Fibroblast of lung (primary cell): ENCODE measurements around the gene FHIP2A. TPM values are rescaled to one million over a fixed set of nuclear protein-coding genes. Genes with fewer than 3 reads are reported as not detected.
A peak's percentile ranks its signal among the peaks of the same experiment; 100 is the strongest.

Experiments
- DNase-seq, 2 donors: peaks; one replicate each; pipeline versions ENCODE4 v3.0.0 to v3.0.0-alpha.2; 2010; ENCODE audit warnings: low read depth in 2 of 2
- H2AFZ ChIP-seq: 2 replicates; pipeline ENCODE4 v1.5.1; 2012; ENCODE audit warnings: low read length, control low read depth, inconsistent platforms
- H3K27ac ChIP-seq: 2 replicates; pipeline ENCODE4 v1.5.1; 2011; ENCODE audit warnings: low read length, control low read depth; ENCODE audit not compliant: insufficient read depth
- H3K27me3 ChIP-seq: 2 replicates; pipeline ENCODE4 v1.5.1; 2011; ENCODE audit warnings: mild to moderate bottlenecking, low read length; ENCODE audit not compliant: control insufficient read depth, insufficient read depth
- H3K36me3 ChIP-seq: 2 replicates; pipeline ENCODE4 v1.5.1; 2011; ENCODE audit warnings: low read length; ENCODE audit not compliant: control insufficient read depth, insufficient read depth
- H3K4me1 ChIP-seq: 2 replicates; pipeline ENCODE4 v1.5.1; 2011; ENCODE audit warnings: low read length; ENCODE audit not compliant: control insufficient read depth, insufficient read depth; ENCODE audit errors: extremely low read depth
- H3K4me2 ChIP-seq: 2 replicates; pipeline ENCODE4 v1.5.1; 2011; ENCODE audit warnings: low read length, control low read depth; ENCODE audit not compliant: insufficient read depth; ENCODE audit errors: extremely low read depth
- H3K4me3 ChIP-seq, 4 experiments: fragments of 200-600 bp in 1 of 4; sonication (generic) in 1 of 4; replicated peaks in 1 of 4; 2 replicates each; pipeline ENCODE4 v1.5.1; 2011 to 2016; ENCODE audit warnings: low read length in 4 of 4, low read depth in 3 of 4, mild to moderate bottlenecking in 3 of 4, control low read depth in 2 of 4, inconsistent platforms in 1 of 4, mixed read lengths in 1 of 4; ENCODE audit not compliant: insufficient read depth in 1 of 4; ENCODE audit errors: control extremely low read depth in 1 of 4
- H3K79me2 ChIP-seq: 2 replicates; pipeline ENCODE4 v1.5.1; 2012; ENCODE audit warnings: mild to moderate bottlenecking, low read length, inconsistent platforms; ENCODE audit not compliant: control insufficient read depth, insufficient read depth
- H3K9ac ChIP-seq: 2 replicates; pipeline ENCODE4 v1.5.1; 2011; ENCODE audit warnings: mild to moderate bottlenecking, low read length, control low read depth; ENCODE audit not compliant: insufficient read depth
- H3K9me3 ChIP-seq: 2 replicates; pipeline ENCODE4 v1.5.1; 2012; ENCODE audit warnings: low read depth, low read length; ENCODE audit not compliant: control insufficient read depth, insufficient read depth
- H4K20me1 ChIP-seq: 2 replicates; pipeline ENCODE4 v1.5.1; 2011; ENCODE audit warnings: low read length; ENCODE audit not compliant: control insufficient read depth, insufficient read depth; ENCODE audit errors: extremely low read depth
- CTCF ChIP-seq, 2 donors: IDR thresholded peaks in 1 of 2; conservative IDR thresholded peaks in 1 of 2; 1 replicate in 1 of 2; 2 replicates in 1 of 2; pipeline ENCODE4 v1.5.1; 2011 to 2012; ENCODE audit warnings: low read length in 2 of 2, control low read depth in 1 of 2, inconsistent platforms in 1 of 2, low read depth in 1 of 2, mild to moderate bottlenecking in 1 of 2
- EZH2 ChIP-seq: IDR thresholded peaks from 2 replicates; pipeline ENCODE4 v1.5.1; 2012; ENCODE audit warnings: low read length, control low read depth, mild to moderate bottlenecking; ENCODE audit errors: missing control alignments
- polyA plus RNA-seq, 2 donors: library from polyadenylated mRNA; depleted of rRNA in 1 of 2; stranded (reverse) in 1 of 2; unstranded in 1 of 2; fragments of >200 nt; gene quantifications; 2 replicates each; pipeline ENCODE4 v1.2.1, GENCODE V29; 2011 to 2012; ENCODE audit warnings: missing spikeins in 1 of 2
- total RNA-seq: library from RNA; depleted of rRNA; stranded (reverse); fragments of >200 nt; gene quantifications from 2 replicates; pipeline ENCODE4 v1.2.1, GENCODE V29; 2014

FHIP2A gene
- total and polyA plus RNA-seq, 2 donors (not counting 1 experiment from before 2014, with no cell fraction given), result 26.1 to 26.6 TPM

- Histone ChIP-seq H3K79me2 (peaks cover 58% of the 10 kb centered on the region), H2AFZ (no peak overlapping the region), H3K9ac (peak overlapping the region; percentile 98), H3K4me3 (peak overlapping the region; percentile 62 to 91 (median 79)), H3K27me3 (no peaks in the 10 kb centered on the region), H3K36me3 (no peaks in the 10 kb centered on the region), H3K27ac (peak overlapping the region; percentile 92), H3K4me1 (peaks cover 12% of the 10 kb centered on the region), H3K9me3 (no peaks in the 10 kb centered on the region), H3K4me2 (peak overlapping the region; percentile 75), H4K20me1 (no peaks in the 10 kb centered on the region)
- no peak for DNase-seq
- TF ChIP-seq CTCF (conservative IDR thresholded peaks at IDR 0.05 in 1 of 2, IDR thresholded peaks at IDR 0.05 in 1 of 2; ENCODE audit: low read depth in 1 of 2, low read length in 2 of 2) (no peak), EZH2 (no peak)
Observed at GRCh38 chr10:114823077-114823463, 1.5 kb downstream of the FHIP2A start.

GRCh38 chr10:114824391-114824790 lies 2.8 kb downstream of the FHIP2A start:
- Histone ChIP-seq H3K27me3 (no peaks in the 10 kb centered on the region), H3K27ac (peak overlapping the region; percentile 31), H3K36me3 (no peaks in the 10 kb centered on the region), H2AFZ (no peak overlapping the region), H3K79me2 (peaks cover 70% of the 10 kb centered on the region), H3K4me1 (peaks cover 12% of the 10 kb centered on the region), H3K4me3 (peak overlapping the region; percentile 26 to 74 (median 40)), H4K20me1 (peaks cover 3% of the 10 kb centered on the region), H3K9ac (no peak overlapping the region), H3K4me2 (peak overlapping the region; percentile 70), H3K9me3 (no peaks in the 10 kb centered on the region)
- DNase-seq, result peak in 1 of 2 donors; percentile 65
- TF ChIP-seq EZH2 (no peak), CTCF (conservative IDR thresholded peaks at IDR 0.05 in 1 of 2, IDR thresholded peaks at IDR 0.05 in 1 of 2; ENCODE audit: low read depth in 1 of 2, low read length in 2 of 2) (no peak)

GRCh38 chr10:114825513-114826253 lies 4.1 kb downstream of the FHIP2A start:
- no peak overlapping the region for H3K4me2 ChIP-seq
- H3K27me3 ChIP-seq, result no peaks in the 10 kb centered on the region
- H4K20me1 ChIP-seq, result peaks cover 3% of the 10 kb centered on the region
- TF ChIP-seq EZH2, result no peak
- TF ChIP-seq CTCF (conservative IDR thresholded peaks at IDR 0.05 in 1 of 2, IDR thresholded peaks at IDR 0.05 in 1 of 2; ENCODE audit: low read depth in 1 of 2, low read length in 2 of 2), result no peak
- peak overlapping the region; percentile 7 for H3K27ac ChIP-seq
- peaks cover 82% of the 10 kb centered on the region for H3K79me2 ChIP-seq
- peak; percentile 65 to 97 for DNase-seq
- H3K36me3 ChIP-seq, result no peaks in the 10 kb centered on the region
- peaks cover 12% of the 10 kb centered on the region for H3K4me1 ChIP-seq
- H3K9ac ChIP-seq, result no peak overlapping the region
- no peak overlapping the region for H2AFZ ChIP-seq
- no peaks in the 10 kb centered on the region for H3K9me3 ChIP-seq
- no peak overlapping the region for H3K4me3 ChIP-seq
